OCI-M1 (cell line): ENCODE results near the gene FA2H.
"Not testable (repeated sequence)": the region's sequence is repeated elsewhere in the genome, so short reads cannot be mapped to it uniquely, and the experiment has no call there.

Source experiments
- DNase-seq: peaks from one replicate; lab custom pipeline; 2025; lab: John Stamatoyannopoulos, UW

The FA2H gene

GRCh38 chr16:74774223-74775139 lies at the start of gene FA2H:
Gene FA2H (minus strand): TSS chr16:74774820. CDS start chr16:74774755, 65 bp downstream.
- peak; percentile 81 for DNase-seq

- no peak for DNase-seq
These were observed 43.2 kb upstream of the FA2H start for GRCh38 chr16:74817851-74818250.

GRCh38 chr16:74813109-74813641 lies 38.6 kb upstream of the FA2H start:
- peak; percentile 89 for DNase-seq

GRCh38 chr16:74811911-74812310 lies 37.3 kb upstream of the FA2H start:
- no peak for DNase-seq

GRCh38 chr16:74811216-74811615 lies 36.6 kb upstream of the FA2H start:
- DNase-seq = not testable (repeated sequence)

- no peak for DNase-seq
These were observed 32.5 kb upstream of the FA2H start for GRCh38 chr16:74807052-74807646.

- no peak for DNase-seq
These were observed 25.7 kb upstream of the FA2H start for GRCh38 chr16:74800216-74800871.

- no peak for DNase-seq
These were observed 22.8 kb upstream of the FA2H start for GRCh38 chr16:74797414-74797813.

GRCh38 chr16:74795104-74795503 lies 20.5 kb upstream of the FA2H start:
- DNase-seq = no peak

- DNase-seq = no peak
These were observed 20.0 kb upstream of the FA2H start for GRCh38 chr16:74794668-74795067.

GRCh38 chr16:74793571-74793970 lies 19.0 kb upstream of the FA2H start:
- DNase-seq = no peak

GRCh38 chr16:74792225-74792624 lies 17.6 kb upstream of the FA2H start:
- DNase-seq = no peak

- not testable (repeated sequence) for DNase-seq
These were observed 17.1 kb upstream of the FA2H start for GRCh38 chr16:74791749-74792148.

- DNase-seq = no peak
These were observed 13.5 kb upstream of the FA2H start for GRCh38 chr16:74788108-74788507.

GRCh38 chr16:74785031-74785430 lies 10.4 kb upstream of the FA2H start:
- no peak for DNase-seq

GRCh38 chr16:74778646-74779045 lies 4.0 kb upstream of the FA2H start:
- DNase-seq = no peak

GRCh38 chr16:74776926-74777325 lies 2.3 kb upstream of the FA2H start:
- no peak for DNase-seq

- peak; percentile 4 for DNase-seq
These were observed 635 bp upstream of the FA2H start for GRCh38 chr16:74775255-74775654.

GRCh38 chr16:74773446-74774222 lies 986 bp downstream of the FA2H start:
- DNase-seq = no peak

GRCh38 chr16:74771656-74772315 lies 2.8 kb downstream of the FA2H start:
- DNase-seq = no peak

- DNase-seq = no peak
These were observed 3.6 kb downstream of the FA2H start for GRCh38 chr16:74770831-74771526.
